Measurements from ENCODE around the gene OPA3.
"Not testable (repeated sequence)": the region's sequence is repeated elsewhere in the genome, so short reads cannot be mapped to it uniquely, and the experiment has no call there.

The OPA3 gene

DNA sequence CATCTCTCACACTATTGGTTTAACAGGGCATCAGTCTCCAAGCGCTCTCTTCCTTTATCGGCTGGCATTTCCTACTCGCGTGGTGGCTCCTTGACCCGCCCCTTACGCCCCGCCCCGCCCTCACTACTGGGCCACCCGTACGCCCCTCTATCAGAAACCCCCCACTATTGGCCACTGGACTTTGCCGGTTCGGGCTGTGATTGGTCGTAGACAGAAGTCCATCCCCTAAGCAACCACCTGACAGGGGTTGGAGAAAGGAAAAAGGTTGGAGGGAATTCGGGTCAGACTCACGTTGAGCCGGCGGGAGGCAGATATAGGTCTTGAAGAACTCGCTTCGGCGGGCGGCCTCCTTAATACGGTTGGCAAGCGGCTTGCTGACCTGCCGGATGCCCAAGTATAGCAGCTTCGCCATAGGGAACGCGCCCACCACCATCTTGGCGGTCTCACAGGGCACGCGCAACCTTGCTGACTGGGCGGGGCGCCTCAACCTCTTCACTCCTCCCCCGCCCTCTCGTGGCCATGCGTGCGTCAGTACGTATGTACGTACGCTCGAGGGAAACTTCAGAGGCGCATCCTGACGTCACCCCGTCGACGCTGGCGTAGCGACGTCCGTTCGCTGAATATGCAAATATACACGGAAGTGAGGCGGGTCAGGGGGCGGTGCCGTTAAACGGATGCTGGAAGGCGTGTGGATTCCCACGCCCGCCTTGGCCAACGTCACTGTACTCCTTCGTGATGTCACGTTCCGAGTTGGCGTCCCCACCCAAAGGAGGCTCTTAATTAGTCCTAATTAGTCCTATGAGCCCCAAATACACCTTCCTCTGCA lies at the start of gene OPA3:
Gene OPA3 (minus strand): TSS at position 471 of the 826 bp plus-strand sequence. CDS start 38 bp downstream, at position 433.
- peak; percentile 99 for DNase-seq (ENCODE audit: low spot score)

DNA sequence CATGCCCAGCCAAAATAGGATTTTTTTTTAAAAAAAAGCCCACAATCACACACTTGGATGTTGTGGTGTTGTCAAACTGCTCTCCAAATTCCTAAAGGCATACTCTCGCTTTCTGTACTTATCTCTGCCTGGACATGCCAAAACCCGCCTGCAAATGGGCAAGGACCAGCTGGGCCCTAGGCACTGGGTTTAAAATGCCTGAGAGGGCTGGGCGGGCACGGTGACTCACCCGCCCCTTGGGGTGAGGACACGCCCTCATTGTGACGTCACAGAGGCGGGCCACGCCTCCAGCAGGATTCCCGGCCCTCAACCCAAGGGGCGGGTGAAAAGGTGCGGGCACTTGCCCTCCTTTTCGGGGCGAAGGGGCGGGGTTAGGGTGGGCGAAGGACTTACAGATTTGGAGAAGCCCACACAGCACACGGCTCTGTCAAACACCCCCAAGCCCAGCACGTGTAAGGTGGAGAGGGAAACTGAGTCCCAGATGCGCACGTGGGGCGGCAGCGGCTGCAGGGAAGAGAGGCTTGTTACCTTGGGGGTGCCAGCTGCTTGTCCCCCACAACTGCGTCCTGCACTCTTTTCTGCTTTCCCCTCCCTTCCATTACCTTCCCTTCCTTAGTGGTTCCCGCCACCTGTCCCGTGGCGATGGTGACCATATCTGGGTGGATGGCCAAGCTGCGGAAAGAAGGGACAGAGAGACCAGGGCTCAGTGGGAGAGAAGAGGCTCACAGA lies 48.0 kb upstream of the OPA3 start:
- peak; percentile 61 for DNase-seq (ENCODE audit: low spot score)

DNA sequence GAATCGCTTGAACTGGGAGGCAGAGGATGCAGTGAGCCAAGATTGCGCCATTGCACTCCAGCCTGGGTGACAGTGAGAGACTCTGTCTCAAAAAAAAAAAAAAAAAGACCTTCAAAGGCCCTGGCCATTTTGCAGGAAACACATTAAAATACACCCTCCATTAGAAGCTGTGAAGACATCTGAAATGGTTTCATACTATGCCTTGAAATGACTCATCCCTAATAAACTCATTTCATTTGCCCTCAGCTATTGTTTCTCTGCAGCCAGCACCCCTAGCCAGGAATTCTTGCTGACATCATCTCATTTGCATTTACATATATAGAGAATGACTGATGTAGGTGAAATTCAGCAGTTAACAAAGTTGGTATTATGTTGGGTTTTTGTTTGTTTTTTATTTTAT lies 45.9 kb upstream of the OPA3 start:
- peak; percentile 98 for DNase-seq (ENCODE audit: low spot score)

DNA sequence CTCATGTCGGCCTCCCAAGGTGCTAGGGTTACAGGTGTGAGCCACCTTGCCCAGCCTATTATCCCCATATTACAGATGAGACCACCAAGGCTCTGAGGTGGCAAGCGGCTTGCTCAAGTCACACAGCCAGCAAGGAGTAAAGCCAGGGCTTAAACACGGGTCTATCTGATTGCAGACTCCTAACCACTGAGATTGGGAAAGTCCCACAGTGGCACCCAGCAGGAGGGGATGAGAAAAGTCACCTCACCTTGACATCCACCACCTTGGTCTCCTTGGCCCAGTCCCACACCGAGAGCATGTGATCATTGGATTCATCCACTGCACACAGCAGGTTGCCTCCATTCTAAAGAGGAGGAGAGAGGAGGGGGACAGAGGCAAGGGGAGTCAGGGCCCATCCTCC lies 45.1 kb upstream of the OPA3 start:
- DNase-seq (ENCODE audit: low spot score), result no peak

GRCh38 chr19:45628219-45628618 lies 43.6 kb upstream of the OPA3 start:
- not testable (repeated sequence) for DNase-seq (ENCODE audit: low spot score)

- DNase-seq (ENCODE audit: low spot score), result no peak
Measured at GRCh38 chr19:45623984-45624383, 39.4 kb upstream of the OPA3 start.

DNA sequence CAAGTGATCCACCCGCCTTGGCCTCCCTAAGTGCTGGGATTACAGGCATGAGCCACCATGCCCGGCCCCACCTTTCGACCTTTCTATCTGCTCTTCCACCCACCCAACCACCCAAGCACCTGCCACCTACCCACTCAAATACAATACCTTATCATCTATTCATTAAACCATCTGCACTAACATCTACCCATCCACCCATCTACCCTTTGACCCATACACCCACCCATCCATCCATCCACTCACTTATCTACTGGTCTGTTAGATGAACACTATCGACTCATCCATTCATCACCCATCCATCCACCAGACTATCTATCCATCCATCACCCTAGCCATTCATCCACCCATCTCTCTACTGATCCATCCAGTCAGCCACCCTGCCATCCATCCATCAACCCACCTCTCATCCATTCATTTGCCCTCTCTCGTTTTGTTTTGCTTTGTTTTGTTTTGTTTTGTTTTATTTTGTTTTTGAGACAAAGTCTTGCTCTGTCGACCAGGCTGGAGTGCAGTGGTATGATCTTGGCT lies 37.4 kb upstream of the OPA3 start:
- no peak for DNase-seq (ENCODE audit: low spot score)

- no peak for DNase-seq (ENCODE audit: low spot score)
Measured at GRCh38 chr19:45621389-45621788, 36.8 kb upstream of the OPA3 start.

GRCh38 chr19:45616704-45617017 lies 32.1 kb upstream of the OPA3 start:
- DNase-seq (ENCODE audit: low spot score), result no peak

DNA sequence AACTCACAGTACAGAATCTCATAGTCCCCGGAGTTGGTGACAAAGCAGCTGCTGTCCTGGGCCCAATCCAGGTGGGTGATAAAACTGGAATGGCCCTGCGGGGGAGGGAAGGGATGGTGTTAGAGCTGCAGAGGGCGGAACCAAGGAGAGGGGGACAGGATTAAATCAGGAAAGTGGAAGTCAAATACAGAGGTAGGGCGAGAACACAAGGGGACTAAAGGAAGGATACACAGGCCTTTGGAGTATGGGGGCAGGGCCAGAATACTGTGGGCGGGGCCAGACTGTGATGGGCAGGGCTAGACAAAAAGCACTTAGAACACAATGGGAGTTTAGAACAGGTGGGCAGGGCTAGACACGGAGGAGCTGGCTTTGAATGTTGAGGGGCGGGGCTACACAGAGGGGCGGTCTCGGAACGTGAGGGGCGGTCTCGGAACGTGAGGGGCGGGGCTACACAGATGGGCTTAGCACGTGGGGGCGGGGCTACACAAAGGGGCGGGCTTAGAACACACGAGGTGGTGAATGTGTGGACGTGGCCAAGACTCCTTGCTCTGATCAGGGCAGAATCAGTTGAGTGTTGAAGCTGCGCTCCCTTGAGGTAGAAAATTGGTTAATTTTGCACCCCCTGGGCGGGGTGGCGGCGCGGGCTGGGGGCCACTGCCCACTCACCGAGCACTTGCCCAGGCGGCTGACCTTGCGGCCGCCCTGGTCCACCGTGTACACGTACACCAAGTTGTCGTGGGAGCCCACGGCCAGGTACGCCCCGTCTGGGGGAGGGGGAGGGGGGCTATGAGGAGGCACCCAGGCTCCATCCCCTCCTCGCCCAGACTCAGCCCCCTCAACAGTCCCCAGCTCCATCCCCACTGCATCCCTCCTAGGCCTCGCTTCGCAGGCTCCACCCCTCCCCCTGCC lies 31.4 kb upstream of the OPA3 start:
- peak; percentile 94 for DNase-seq (ENCODE audit: low spot score)

DNA sequence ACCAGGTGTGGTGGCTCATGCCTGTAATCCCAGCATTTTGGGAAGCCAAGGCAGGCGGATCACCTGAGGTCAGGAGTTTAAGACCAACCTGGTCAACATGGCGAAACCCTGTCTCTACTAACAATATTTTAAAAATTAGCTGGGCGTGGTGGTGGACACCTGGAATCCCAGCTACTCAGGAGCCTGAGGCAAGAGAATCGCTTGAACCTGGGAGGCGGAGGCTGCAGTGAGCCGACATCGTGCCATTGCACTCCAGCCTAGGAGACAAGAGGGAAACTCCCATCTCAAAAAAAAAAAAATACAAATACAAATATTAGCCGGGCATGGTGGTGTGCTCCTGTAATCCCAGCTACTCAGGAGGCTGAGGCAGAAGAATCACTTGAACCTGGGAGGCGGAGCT lies 30.5 kb upstream of the OPA3 start:
- not testable (repeated sequence) for DNase-seq (ENCODE audit: low spot score)

- peak; percentile 71 for DNase-seq (ENCODE audit: low spot score)
Measured at GRCh38 chr19:45613926-45614725, 29.5 kb upstream of the OPA3 start.

- no peak for DNase-seq (ENCODE audit: low spot score)
Measured at GRCh38 chr19:45608948-45609347, 24.3 kb upstream of the OPA3 start.

DNA sequence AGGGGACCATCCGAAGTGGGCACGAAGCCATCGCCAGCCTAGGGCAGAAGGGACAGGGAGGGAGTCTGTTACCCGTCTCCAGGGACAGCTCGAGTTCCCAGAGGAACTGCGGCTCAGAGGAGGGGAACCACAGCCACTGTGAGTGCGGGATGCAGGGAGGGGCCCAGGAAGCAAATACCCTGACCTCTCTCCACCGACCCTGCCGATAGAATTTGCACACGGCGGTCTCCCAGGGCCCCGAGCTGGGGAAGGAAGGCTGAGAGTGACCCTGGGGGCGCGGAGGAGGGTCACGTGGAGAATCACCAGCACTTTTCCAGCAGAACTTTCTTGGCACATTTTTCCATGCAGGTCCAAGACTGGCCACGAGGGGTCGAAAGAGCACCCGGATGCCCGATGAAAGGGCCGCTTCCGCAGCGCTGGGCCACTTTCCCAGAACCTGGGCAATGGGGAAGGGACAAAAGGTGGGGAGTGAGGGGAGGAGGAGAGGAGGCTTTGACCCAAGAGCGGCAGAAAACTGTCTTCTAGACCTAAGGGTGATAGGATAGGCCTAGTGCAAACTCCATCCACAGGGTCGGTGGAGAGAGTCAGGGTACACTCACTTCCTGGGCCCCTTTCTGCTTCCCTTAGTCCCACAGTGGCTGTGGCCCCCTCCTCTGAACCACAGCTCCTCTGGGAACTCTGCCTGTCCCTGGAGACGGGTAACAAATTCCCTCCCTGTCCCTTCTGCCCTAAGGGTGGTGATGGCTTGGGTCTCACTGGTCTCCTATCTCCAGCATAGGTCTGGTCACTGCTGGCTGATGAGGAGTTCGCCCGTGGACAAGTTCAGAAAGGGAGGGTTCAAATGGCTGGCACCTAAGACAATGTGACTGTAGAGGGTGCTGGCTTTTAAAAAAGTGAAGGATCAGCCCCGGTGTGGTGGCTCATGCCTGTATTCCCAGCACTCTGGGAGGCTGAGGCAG lies 22.7 kb upstream of the OPA3 start:
- DNase-seq (ENCODE audit: low spot score), result peak; percentile 64

GRCh38 chr19:45601524-45602374 lies 17.1 kb upstream of the OPA3 start, which contains the start of gene GPR4:
TSS of gene GPR4 (minus strand) at chr19:45602212. CDS start at chr19:45591866, 10,346 bp downstream.
- peak; percentile 52 for DNase-seq (ENCODE audit: low spot score)

DNA sequence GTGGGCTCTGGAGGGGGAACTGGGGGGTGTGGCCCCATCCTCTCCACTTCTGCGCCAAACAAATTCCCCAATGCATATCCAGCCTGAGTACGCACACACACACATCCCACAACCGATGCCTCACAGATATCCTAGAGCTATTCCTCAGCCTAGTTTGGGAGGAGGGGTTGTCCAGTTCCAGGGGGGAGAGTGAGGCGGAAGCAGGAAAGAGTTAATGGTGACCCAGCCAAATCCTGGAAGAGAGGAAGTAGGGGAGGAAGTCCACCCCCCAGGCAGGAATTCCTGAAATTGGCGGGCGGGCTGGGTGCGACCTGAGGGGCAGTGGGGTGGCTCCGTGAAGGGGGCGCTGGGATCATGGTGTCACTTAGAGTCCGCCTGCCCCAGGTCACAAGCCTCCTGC lies 16.5 kb upstream of the OPA3 start:
- DNase-seq (ENCODE audit: low spot score), result peak; percentile 78

DNA sequence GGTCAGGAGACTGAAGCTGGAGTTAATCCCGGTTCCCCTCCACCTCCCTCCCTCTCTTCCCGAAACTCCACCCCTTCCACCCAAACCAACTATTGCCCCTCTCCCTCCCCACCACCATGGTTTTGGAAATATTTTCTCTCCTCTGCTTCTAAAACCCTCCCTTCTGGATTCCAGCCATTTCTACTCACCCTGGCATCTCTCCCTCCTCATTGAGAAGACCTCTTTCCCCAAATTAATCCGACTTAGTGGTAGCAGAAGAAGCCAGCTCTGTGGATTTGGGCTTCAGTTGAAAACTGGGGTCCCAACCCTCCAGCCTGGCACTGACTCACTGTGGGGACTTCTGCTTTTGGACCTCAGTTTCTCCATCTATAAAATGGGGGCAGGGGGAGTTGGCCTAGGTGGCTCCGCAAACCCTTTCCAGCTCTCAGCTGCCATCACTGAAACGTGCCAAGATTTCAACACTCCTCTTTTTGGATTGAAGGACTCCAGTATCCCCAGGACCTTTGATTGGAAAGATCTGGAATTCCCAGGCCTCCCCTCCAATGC lies 15.8 kb upstream of the OPA3 start:
- DNase-seq (ENCODE audit: low spot score), result no peak

DNA sequence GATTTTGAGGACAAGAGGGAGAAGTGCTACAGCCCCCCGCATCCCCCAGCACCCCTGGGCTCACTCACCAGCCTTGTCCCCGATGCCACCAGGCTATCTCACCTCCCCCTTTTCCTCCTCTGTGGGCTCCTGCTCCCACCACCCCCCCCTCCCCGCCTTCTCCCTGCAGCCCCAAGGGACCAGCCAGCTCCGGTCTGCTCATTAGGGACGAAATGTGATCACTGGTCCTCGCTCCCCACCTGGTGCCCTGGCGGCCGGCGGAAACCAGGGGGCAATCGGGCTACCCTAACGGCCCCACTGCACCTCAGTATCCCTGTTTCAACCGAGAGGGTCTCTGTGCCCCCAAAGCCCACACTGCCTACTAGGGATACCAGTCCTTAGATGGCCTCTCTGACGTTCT lies 14.7 kb upstream of the OPA3 start:
- no peak for DNase-seq (ENCODE audit: low spot score)

All from kidney capillary endothelial cell (primary cell).